Measurements from ENCODE around the gene TPX2. TPM values are rescaled to one million over a fixed set of nuclear protein-coding genes. Genes with fewer than 3 reads are reported as not detected.

Gene TPX2
- total RNA-seq, 1 experiment from 2014 or later = 248 TPM

DNA sequence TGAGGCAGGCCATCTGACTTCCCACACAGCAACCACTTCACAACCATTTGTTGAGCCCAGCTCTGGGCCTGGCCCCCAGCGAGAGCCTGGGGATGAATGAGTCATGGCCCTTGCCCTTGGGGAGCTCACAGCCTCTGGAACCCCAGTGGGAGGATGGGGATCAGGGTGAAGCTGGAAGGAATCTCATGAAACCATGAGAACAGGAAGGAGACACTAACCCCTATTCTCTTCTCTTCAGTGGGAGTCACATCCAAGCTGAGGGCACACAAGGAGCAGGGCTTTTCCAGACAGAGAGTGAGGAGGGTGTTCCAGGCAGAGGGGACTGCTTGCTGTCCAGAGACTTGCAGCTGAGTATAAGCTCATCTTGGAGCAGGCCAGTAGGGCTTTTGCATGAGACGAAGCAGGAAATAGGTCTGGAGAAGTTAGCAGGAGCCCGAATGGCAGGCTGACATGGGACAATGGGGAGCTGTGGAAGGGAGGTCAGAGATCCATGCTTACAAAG is 98.9 kb downstream of the TPX2 start:
- ChIA-PET POLR2A (interaction anchor here (0.6 to 1.6 kb wide), 4 partner anchors 9 to 454 kb away, joined by 3 to 6 read pairs (median 4); no protein-coding TSS in a partner anchor), CTCF (interaction anchor here (1.0 to 4.2 kb wide), 5 partner anchors 9 to 194 kb away, joined by 6 to 21 read pairs (median 7); no protein-coding TSS in a partner anchor)
- Histone ChIP-seq H3K27ac (ENCODE audit: low read length) (peak overlapping the region; percentile 86), H3K4me1 (ENCODE audit: control insufficient read depth, insufficient read depth, low read length) (peaks cover 89% of the 10 kb centered on the region), H3K36me3 (ENCODE audit: control insufficient read depth, insufficient read depth, low read length) (no peaks in the 10 kb centered on the region), H3K9me3 (ENCODE audit: control insufficient read depth, insufficient read depth, low read depth, low read length) (no peaks in the 10 kb centered on the region), H3K4me3 (ENCODE audit: low read depth in 2 of 2, low read length in 2 of 2) (no peak overlapping the region), H3K27me3 (ENCODE audit: control insufficient read depth, insufficient read depth, low read length) (no peaks in the 10 kb centered on the region)
- no TSS peak for BruUV-seq (replicated peaks)
- intact Hi-C loops (cut with micrococcal nuclease; ENCODE audit: unreplicated experiment) (no loop called here), in situ Hi-C loops (cut with HindIII; ENCODE audit: low pct_unique_long_range_greater_than_20kb, low sequenced_read_pairs) (no loop called here)
- DNase-seq (ENCODE audit: low read depth, low spot score) (no peak), ATAC-seq (no peak)
- TF ChIP-seq, protein P1, sequence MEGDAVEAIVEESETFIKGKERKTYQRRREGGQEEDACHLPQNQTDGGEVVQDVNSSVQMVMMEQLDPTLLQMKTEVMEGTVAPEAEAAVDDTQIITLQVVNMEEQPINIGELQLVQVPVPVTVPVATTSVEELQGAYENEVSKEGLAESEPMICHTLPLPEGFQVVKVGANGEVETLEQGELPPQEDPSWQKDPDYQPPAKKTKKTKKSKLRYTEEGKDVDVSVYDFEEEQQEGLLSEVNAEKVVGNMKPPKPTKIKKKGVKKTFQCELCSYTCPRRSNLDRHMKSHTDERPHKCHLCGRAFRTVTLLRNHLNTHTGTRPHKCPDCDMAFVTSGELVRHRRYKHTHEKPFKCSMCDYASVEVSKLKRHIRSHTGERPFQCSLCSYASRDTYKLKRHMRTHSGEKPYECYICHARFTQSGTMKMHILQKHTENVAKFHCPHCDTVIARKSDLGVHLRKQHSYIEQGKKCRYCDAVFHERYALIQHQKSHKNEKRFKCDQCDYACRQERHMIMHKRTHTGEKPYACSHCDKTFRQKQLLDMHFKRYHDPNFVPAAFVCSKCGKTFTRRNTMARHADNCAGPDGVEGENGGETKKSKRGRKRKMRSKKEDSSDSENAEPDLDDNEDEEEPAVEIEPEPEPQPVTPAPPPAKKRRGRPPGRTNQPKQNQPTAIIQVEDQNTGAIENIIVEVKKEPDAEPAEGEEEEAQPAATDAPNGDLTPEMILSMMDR (IDR thresholded peaks at IDR 0.05) = no peak
- TF ChIP-seq TCF7L2 (IDR thresholded peaks at IDR 0.05; ENCODE audit: low read depth, low read length) = no peak
- TF ChIP-seq SIN3A (IDR thresholded peaks at IDR 0.05; ENCODE audit: borderline replicate concordance, insufficient read depth, low read depth, low read length) = no peak
- no peak for TF ChIP-seq POLR2AphosphoS5 (IDR thresholded peaks at IDR 0.05; ENCODE audit: low read depth, low read length)
- no peak for TF ChIP-seq REST (IDR thresholded peaks at IDR 0.05; ENCODE audit: insufficient read depth in 1 of 2, low read depth in 2 of 2, low read length in 1 of 2)

GRCh38 chr20:31838646-31839292 is 99.7 kb downstream of the TPX2 start:
- CTCF ChIA-PET = interaction anchor here (0.7 to 4.2 kb wide), 5 partner anchors 8 to 231 kb away, joined by 3 to 21 read pairs (median 7); no protein-coding TSS in a partner anchor
- TF ChIP-seq TCF7L2 (IDR thresholded peaks at IDR 0.05; ENCODE audit: low read depth, low read length) (no peak), SIN3A (IDR thresholded peaks at IDR 0.05; ENCODE audit: borderline replicate concordance, insufficient read depth, low read depth, low read length) (no peak), POLR2AphosphoS5 (IDR thresholded peaks at IDR 0.05; ENCODE audit: low read depth, low read length) (no peak), REST (IDR thresholded peaks at IDR 0.05; ENCODE audit: insufficient read depth in 1 of 2, low read depth in 2 of 2, low read length in 1 of 2) (no peak)
- TF ChIP-seq, protein P1 (IDR thresholded peaks at IDR 0.05) = no peak
- ATAC-seq (no peak), DNase-seq (ENCODE audit: low read depth, low spot score) (no peak)
- H3K36me3 ChIP-seq (ENCODE audit: control insufficient read depth, insufficient read depth, low read length) = no peaks in the 10 kb centered on the region
- peaks cover 94% of the 10 kb centered on the region for H3K4me1 ChIP-seq (ENCODE audit: control insufficient read depth, insufficient read depth, low read length)
- H3K9me3 ChIP-seq (ENCODE audit: control insufficient read depth, insufficient read depth, low read depth, low read length) = no peaks in the 10 kb centered on the region
- POLR2A ChIA-PET = interaction anchor here (0.6 to 1.6 kb wide), 3 partner anchors 8 to 149 kb away, joined by 3 to 5 read pairs (median 4); no protein-coding TSS in a partner anchor
- in situ Hi-C loops (cut with HindIII; ENCODE audit: low pct_unique_long_range_greater_than_20kb, low sequenced_read_pairs) (no loop called here), intact Hi-C loops (cut with micrococcal nuclease; ENCODE audit: unreplicated experiment) (no loop called here)
- no TSS peak for BruUV-seq (replicated peaks)
- no peaks in the 10 kb centered on the region for H3K27me3 ChIP-seq (ENCODE audit: control insufficient read depth, insufficient read depth, low read length)
- no peak overlapping the region for H3K4me3 ChIP-seq (ENCODE audit: low read depth in 2 of 2, low read length in 2 of 2)
- H3K27ac ChIP-seq (ENCODE audit: low read length) = peak overlapping the region; percentile 86; the same call in 1 of the 2 replicates

All from Panc1 (cell line).